ENCODE data around the gene GNAL.
"Not testable (repeated sequence)": the region's sequence is repeated elsewhere in the genome, so short reads cannot be mapped to it uniquely, and the experiment has no call there.

The GNAL gene

GRCh38 chr18:11908182-11909060 lies 219.4 kb downstream of the GNAL start, which contains the start of gene MPPE1:
MPPE1 (minus strand) TSS chr18:11908317; CDS start chr18:11897264, 11,053 bp downstream.
- DNase-seq (ENCODE audit: low spot score) = peak; percentile 97

DNA sequence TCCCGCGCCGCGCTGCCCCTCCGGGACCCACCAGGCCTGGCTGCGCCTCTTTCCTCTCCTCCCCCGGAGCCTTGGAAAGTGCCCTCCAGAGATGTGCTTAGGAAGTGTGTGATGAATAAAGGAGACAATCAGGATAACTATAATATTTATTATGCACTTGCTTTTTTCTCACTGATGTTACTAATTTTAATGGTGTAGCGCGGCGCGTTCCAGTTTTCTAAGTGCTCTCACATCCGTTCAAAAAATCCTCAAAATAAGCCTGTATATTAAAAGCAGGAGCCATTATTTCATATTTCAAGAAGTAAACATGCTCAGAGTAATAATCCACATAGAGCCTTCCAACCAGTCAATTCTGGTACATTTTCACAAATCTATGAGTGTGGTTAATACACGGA lies 220.0 kb downstream of the GNAL start:
- DNase-seq (ENCODE audit: low spot score) = no peak

- peak; percentile 57 for DNase-seq (ENCODE audit: low spot score)
Observed at GRCh38 chr18:11909591-11910026, 220.5 kb downstream of the GNAL start.

DNA sequence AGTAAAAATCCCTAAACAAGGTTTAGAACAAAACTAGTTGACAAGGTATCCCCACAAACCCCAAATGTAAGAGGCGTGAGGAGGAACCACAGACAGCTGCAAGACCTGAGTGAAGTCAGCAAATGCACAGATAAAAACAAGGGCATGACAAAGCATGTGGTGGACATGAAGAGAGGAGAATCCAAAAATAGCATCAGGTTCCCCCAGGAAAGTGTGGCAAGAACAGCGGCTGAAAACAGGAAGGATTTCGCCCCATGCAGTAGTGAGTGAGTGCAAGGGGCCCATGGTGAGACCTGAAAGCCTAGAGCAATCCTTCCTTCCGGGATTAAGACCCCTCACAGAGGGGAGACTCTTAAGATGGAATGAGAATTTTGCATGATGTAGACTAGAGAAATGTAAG lies 227.8 kb downstream of the GNAL start:
- not testable (repeated sequence) for DNase-seq (ENCODE audit: low spot score)

- DNase-seq (ENCODE audit: low spot score) = not testable (repeated sequence)
Observed at GRCh38 chr18:11919522-11919921, 230.5 kb downstream of the GNAL start.

DNA sequence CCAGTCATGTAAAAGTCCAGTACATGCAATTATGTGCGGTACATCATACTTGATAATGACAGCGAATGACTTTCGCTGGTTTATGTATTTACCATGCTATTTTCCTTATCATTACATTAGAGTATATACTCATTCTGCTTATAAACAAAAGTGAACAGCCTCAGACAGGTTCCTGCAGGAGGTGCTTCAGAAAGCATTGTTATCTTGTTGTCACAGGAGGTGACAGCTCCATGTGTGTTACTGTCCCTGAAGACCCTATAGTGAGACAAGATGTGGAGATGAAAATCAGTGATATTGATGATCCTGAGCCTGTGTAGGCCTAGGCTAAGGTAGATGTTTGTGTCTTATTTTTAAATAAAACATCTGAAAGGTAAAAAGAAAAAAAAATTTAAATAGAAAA lies 234.4 kb downstream of the GNAL start:
- no peak for DNase-seq (ENCODE audit: low spot score)

- DNase-seq (ENCODE audit: low spot score) = no peak
Observed at GRCh38 chr18:11925800-11926481, 236.9 kb downstream of the GNAL start.

- no peak for DNase-seq (ENCODE audit: low spot score)
Observed at GRCh38 chr18:11927497-11927896, 238.4 kb downstream of the GNAL start.

- DNase-seq (ENCODE audit: low spot score) = no peak
Observed at GRCh38 chr18:11932393-11932792, 243.3 kb downstream of the GNAL start.
